HepG2 (cell line): Measurements from ENCODE around the gene METTL15. TPM values are rescaled to one million over a fixed set of nuclear protein-coding genes. Genes with fewer than 3 reads are reported as not detected.
A peak's percentile ranks its signal among the peaks of the same experiment; 100 is the strongest.

Source experiments
- CBX2 ChIP-seq, 2 experiments: fragments of 200-600 bp in 1 of 2; sonication (generic); formaldehyde crosslinking in 1 of 2; IDR thresholded peaks; 2 replicates each; pipeline versions ENCODE4 v1.7.0 to v1.8.1; 2018 to 2022; ENCODE audit warnings: low read depth in 2 of 2, low read length in 1 of 2, mild to moderate bottlenecking in 1 of 2, missing genetic modification reagents in 1 of 2
- FIP1L1 ChIP-seq: fragments of 200-400 bp; formaldehyde crosslinking; IDR thresholded peaks from 2 replicates; pipeline ENCODE4 v1.6.1; 2018; ENCODE audit warnings: low read depth, mild to moderate bottlenecking, low read length, moderate library complexity, borderline replicate concordance; ENCODE audit not compliant: insufficient read depth
- FOXO1 ChIP-seq: sonication (generic); formaldehyde crosslinking; IDR thresholded peaks from 2 replicates; pipeline ENCODE4 v1.4.0; 2020; ENCODE audit warnings: missing genetic modification reagents
- HIVEP1 ChIP-seq: sonication (generic); formaldehyde crosslinking; IDR thresholded peaks from 2 replicates; pipeline ENCODE4 v1.4.0; 2020; ENCODE audit warnings: mild to moderate bottlenecking, missing genetic modification reagents
- IRF2 ChIP-seq: IDR thresholded peaks from 2 replicates; pipeline ENCODE4 v1.6.1; 2018; ENCODE audit warnings: missing genetic modification reagents, missing compliant biosample characterization
- KDM5B ChIP-seq: sonication (generic); formaldehyde crosslinking; IDR thresholded peaks from 2 replicates; pipeline ENCODE4 v1.4.0; 2020; ENCODE audit warnings: missing genetic modification reagents, mild to moderate bottlenecking, borderline replicate concordance
- KMT2A ChIP-seq: sonication (generic); formaldehyde crosslinking; IDR thresholded peaks from 2 replicates; pipeline ENCODE4 v1.4.0; 2020; ENCODE audit warnings: missing genetic modification reagents
- POGZ ChIP-seq: sonication (generic); formaldehyde crosslinking; IDR thresholded peaks from 2 replicates; pipeline ENCODE4 v1.4.0; 2020; ENCODE audit warnings: mild to moderate bottlenecking, missing genetic modification reagents
- RNF2 ChIP-seq: fragments of 450-650 bp; conservative IDR thresholded peaks from 2 replicates; pipeline ENCODE4 v1.6.1; 2016; ENCODE audit warnings: low read depth
- ZBTB42 ChIP-seq: sonication (generic); formaldehyde crosslinking; IDR thresholded peaks from 2 replicates; pipeline ENCODE4 v1.5.0; 2020; ENCODE audit warnings: mild to moderate bottlenecking, missing genetic modification reagents
- ZNF326 ChIP-seq: sonication (generic); formaldehyde crosslinking; IDR thresholded peaks from 2 replicates; pipeline ENCODE4 v1.4.0; 2020; ENCODE audit warnings: missing genetic modification reagents, borderline replicate concordance
- ZNF343 ChIP-seq: sonication (generic); formaldehyde crosslinking; IDR thresholded peaks from 2 replicates; pipeline ENCODE4 v1.4.0; 2020; ENCODE audit warnings: mild to moderate bottlenecking, missing genetic modification reagents
- ZNF629 ChIP-seq: sonication (generic); formaldehyde crosslinking; conservative IDR thresholded peaks from 2 replicates; pipeline ENCODE4 v1.5.0; 2020; ENCODE audit warnings: missing genetic modification reagents
- ZNF83 ChIP-seq: sonication (generic); formaldehyde crosslinking; IDR thresholded peaks from 2 replicates; pipeline ENCODE4 v1.4.0; 2020; ENCODE audit warnings: missing genetic modification reagents, mild to moderate bottlenecking, borderline replicate concordance
- ZNF841 ChIP-seq: sonication (generic); formaldehyde crosslinking; IDR thresholded peaks from 2 replicates; pipeline ENCODE4 v1.8.1; 2023; ENCODE audit warnings: missing genetic modification reagents, borderline replicate concordance
- ZSCAN30 ChIP-seq: sonication (generic); formaldehyde crosslinking; IDR thresholded peaks from 2 replicates; pipeline ENCODE4 v1.5.0; 2020; ENCODE audit warnings: mild to moderate bottlenecking, missing genetic modification reagents
- polyA plus RNA-seq, 8 experiments: library from polyadenylated mRNA; depleted of rRNA in 3 of 8; stranded (reverse) in 7 of 8; unstranded in 1 of 8; fragments of >200 nt; fragmentation: Illumina TruSeq in 4 of 8; extraction: Trizol in 4 of 8; gene quantifications; 2 replicates each; pipeline versions ENCODE4 v1.2.1 to v1.2.3, GENCODE V29; 2011 to 2016; ENCODE audit warnings: low read depth in 4 of 8, missing spikeins in 1 of 8, mixed read lengths in 1 of 8; ENCODE audit not compliant: insufficient read depth in 1 of 8
- total RNA-seq, 5 experiments: library from RNA; depleted of rRNA; stranded (reverse); fragments of >200 nt; fragmentation: Illumina TruSeq; extraction: Trizol; gene quantifications; 2 replicates each; pipeline ENCODE4 v1.2.3, GENCODE V29; 2016; ENCODE audit warnings: low read depth in 1 of 5
- TF ChIP-seq, protein P1 (sequence below): IDR thresholded peaks from 2 replicates; pipeline ENCODE4 v1.6.1; 2016; ENCODE audit warnings: control low read depth
- TF ChIP-seq, protein P2 (sequence below): sonication (generic); formaldehyde crosslinking; IDR thresholded peaks from 2 replicates; pipeline ENCODE4 v1.4.0; 2020; ENCODE audit warnings: missing genetic modification reagents, borderline replicate concordance
- TF ChIP-seq, protein P3 (sequence below): sonication (generic); formaldehyde crosslinking; conservative IDR thresholded peaks from 2 replicates; pipeline ENCODE4 v1.4.0; 2020; ENCODE audit warnings: missing genetic modification reagents
- TF ChIP-seq, protein P4 (sequence below): sonication (generic); formaldehyde crosslinking; IDR thresholded peaks from 2 replicates; pipeline ENCODE4 v1.4.0; 2020; ENCODE audit warnings: missing genetic modification reagents

The METTL15 gene
- total and polyA plus RNA-seq, 2 of the 13 experiments (the other 11 are each of a cell fraction or from before 2014, with no cell fraction given), result 6.5 to 14.0 TPM

DNA sequence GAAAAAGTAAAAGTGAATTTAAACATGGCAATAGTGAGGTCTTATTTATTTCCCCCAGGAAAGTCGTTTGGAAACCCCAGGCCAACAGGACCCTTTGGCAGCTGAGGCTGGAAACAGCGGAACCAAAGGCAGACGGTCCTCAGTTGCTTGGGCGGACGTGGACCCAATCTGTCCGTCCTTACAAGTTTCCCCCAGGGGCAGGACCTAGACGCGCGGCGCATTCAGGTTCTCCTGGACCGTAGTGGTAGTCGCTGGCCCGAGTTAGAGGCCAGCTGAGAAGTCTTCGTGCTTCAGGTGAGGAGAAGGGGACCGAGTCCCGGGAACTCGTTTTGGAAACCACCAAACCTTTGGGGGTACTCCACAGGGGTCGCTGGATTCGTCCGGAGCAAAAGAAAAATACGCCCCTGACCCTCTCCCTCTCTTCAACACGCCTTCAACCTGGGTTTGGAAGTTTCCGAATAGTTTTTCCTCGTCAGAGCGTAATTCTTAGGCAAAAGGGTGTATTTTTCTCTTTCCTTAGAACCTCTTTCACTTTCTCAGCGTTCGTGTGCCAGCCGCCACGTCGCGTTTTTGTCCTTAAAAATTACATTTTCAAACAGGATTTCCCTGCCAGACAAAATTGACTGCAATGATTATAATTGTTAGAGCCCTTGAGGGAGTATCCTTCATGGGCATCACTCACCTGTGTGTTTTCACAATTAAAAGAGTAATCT is 2.1 kb downstream of the METTL15 start (continued):
- TF ChIP-seq KMT2A, result peak; percentile 100
- no peak for TF ChIP-seq CBX2 (IDR thresholded peaks at IDR 0.05; ENCODE audit: low read depth, low read length)
- no peak for TF ChIP-seq CBX2 (CRISPR knock-in tag; IDR thresholded peaks at IDR 0.05; ENCODE audit: low read depth)
- TF ChIP-seq, protein P1, sequence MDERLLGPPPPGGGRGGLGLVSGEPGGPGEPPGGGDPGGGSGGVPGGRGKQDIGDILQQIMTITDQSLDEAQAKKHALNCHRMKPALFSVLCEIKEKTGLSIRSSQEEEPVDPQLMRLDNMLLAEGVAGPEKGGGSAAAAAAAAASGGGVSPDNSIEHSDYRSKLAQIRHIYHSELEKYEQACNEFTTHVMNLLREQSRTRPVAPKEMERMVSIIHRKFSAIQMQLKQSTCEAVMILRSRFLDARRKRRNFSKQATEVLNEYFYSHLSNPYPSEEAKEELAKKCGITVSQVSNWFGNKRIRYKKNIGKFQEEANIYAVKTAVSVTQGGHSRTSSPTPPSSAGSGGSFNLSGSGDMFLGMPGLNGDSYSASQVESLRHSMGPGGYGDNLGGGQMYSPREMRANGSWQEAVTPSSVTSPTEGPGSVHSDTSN, result no peak
- TF ChIP-seq, protein P2, sequence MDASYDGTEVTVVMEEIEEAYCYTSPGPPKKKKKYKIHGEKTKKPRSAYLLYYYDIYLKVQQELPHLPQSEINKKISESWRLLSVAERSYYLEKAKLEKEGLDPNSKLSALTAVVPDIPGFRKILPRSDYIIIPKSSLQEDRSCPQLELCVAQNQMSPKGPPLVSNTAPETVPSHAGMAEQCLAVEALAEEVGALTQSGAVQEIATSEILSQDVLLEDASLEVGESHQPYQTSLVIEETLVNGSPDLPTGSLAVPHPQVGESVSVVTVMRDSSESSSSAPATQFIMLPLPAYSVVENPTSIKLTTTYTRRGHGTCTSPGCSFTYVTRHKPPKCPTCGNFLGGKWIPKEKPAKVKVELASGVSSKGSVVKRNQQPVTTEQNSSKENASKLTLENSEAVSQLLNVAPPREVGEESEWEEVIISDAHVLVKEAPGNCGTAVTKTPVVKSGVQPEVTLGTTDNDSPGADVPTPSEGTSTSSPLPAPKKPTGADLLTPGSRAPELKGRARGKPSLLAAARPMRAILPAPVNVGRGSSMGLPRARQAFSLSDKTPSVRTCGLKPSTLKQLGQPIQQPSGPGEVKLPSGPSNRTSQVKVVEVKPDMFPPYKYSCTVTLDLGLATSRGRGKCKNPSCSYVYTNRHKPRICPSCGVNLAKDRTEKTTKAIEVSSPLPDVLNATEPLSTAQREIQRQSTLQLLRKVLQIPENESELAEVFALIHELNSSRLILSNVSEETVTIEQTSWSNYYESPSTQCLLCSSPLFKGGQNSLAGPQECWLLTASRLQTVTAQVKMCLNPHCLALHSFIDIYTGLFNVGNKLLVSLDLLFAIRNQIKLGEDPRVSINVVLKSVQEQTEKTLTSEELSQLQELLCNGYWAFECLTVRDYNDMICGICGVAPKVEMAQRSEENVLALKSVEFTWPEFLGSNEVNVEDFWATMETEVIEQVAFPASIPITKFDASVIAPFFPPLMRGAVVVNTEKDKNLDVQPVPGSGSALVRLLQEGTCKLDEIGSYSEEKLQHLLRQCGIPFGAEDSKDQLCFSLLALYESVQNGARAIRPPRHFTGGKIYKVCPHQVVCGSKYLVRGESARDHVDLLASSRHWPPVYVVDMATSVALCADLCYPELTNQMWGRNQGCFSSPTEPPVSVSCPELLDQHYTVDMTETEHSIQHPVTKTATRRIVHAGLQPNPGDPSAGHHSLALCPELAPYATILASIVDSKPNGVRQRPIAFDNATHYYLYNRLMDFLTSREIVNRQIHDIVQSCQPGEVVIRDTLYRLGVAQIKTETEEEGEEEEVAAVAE (CRISPR knock-in tag), result peak; percentile 81
- no peak for TF ChIP-seq ZNF343 (CRISPR knock-in tag)
- no peak for TF ChIP-seq RNF2
- TF ChIP-seq FIP1L1, result no peak
- TF ChIP-seq ZNF83, result no peak
- TF ChIP-seq ZBTB42 (CRISPR knock-in tag), result no peak
- peak; percentile 72 for TF ChIP-seq ZNF629
- no peak for TF ChIP-seq ZNF326
- TF ChIP-seq HIVEP1 (CRISPR knock-in tag), result peak; percentile 69; the same call in 1 of the 2 replicates
- TF ChIP-seq, protein P3, sequence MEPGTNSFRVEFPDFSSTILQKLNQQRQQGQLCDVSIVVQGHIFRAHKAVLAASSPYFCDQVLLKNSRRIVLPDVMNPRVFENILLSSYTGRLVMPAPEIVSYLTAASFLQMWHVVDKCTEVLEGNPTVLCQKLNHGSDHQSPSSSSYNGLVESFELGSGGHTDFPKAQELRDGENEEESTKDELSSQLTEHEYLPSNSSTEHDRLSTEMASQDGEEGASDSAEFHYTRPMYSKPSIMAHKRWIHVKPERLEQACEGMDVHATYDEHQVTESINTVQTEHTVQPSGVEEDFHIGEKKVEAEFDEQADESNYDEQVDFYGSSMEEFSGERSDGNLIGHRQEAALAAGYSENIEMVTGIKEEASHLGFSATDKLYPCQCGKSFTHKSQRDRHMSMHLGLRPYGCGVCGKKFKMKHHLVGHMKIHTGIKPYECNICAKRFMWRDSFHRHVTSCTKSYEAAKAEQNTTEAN (CRISPR knock-in tag), result 0 out of 2 replicates have a peak, but pooled peaks have one; percentile 38
- 0 out of 2 replicates have a peak, but pooled peaks have one; percentile 53 for TF ChIP-seq ZSCAN30 (CRISPR knock-in tag)
- TF ChIP-seq, protein P4, sequence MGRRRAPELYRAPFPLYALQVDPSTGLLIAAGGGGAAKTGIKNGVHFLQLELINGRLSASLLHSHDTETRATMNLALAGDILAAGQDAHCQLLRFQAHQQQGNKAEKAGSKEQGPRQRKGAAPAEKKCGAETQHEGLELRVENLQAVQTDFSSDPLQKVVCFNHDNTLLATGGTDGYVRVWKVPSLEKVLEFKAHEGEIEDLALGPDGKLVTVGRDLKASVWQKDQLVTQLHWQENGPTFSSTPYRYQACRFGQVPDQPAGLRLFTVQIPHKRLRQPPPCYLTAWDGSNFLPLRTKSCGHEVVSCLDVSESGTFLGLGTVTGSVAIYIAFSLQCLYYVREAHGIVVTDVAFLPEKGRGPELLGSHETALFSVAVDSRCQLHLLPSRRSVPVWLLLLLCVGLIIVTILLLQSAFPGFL (CRISPR knock-in tag), result 0 out of 2 replicates have a peak, but pooled peaks have one; percentile 68
- TF ChIP-seq ZNF841, result no peak
- TF ChIP-seq FOXO1 (CRISPR knock-in tag), result peak; percentile 75; the same call in 1 of the 2 replicates
- TF ChIP-seq POGZ, result peak; percentile 98
- TF ChIP-seq KDM5B (CRISPR knock-in tag), result peak; percentile 81; the same call in 1 of the 2 replicates
- peak; percentile 99 for TF ChIP-seq IRF2 (CRISPR knock-in tag)
